Stimulated activated CD4-positive, alpha-beta T cell treated with anti-CD3 and anti-CD28 coated beads, Interleukin-2, amount 100 ng/mL, for 48 hours (primary cell): ENCODE data around the gene LRRFIP1.
"Not testable (repeated sequence)": the region's sequence is repeated elsewhere in the genome, so short reads cannot be mapped to it uniquely, and the experiment has no call there.

ENCODE experiments used
- DNase-seq, 2 donors: peaks; one replicate each; pipeline ENCODE4 v3.0.0-alpha.2; 2020

LRRFIP1 gene

DNA sequence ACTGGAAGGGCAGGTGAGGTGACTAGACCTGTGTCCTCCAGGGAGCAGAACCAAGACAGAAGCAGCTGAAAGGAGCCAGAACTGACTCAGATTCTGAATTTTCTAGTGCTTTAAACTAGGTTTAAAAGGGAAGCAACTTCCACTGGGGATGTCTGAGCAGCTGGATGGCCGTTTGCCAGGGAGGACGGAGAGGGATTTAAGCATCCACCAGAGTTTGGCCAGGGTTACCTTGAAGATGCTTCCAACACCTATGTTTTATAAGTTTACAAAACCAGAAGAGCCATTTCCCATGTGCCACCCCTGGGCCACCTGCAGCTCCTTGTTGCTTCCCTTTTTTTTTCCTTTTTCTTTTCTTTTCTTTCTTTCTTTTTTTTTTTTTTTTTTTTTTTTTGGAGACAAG is 122.6 kb downstream of the LRRFIP1 start:
- DNase-seq = no peak

DNA sequence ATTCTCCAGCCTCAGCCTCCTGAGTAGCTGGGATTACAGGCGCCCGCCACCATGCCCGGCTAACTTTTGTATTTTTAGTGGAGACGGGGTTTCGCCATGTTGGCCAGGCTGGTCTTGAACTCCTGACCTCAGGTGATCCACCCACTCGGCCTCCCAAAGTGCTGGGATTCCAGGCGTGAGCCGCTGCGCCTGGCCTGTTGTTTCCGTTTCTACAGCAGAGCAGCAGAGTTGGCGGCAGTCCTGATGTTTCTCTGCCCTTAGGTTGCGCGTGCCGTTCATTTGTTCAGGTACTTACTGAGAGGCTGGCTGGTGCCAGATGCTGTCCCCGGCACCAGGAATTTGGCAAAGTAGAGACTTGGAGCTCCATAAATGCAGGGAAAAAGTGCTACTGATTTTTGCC is 123.1 kb downstream of the LRRFIP1 start:
- not testable (repeated sequence) for DNase-seq

DNA sequence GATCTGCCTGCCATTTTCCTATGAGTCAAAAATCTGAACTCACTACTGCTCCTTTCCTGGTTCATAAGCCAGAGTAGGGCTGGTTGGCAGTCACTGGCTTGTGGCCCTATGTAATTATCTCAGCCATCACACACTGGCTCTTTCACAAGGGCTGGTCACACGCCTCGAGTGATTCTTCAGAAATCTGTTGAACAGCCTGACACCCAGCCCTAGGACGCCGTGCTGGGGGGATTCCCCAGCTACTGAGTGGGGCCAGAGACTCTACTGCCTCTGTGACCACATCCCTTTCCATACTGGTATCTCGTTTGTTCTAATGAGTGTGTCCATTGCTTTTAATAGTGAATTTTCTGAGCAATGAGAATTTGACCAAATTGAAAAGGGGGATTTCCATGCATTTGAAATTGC is 125.4 kb downstream of the LRRFIP1 start:
- no peak for DNase-seq

DNA sequence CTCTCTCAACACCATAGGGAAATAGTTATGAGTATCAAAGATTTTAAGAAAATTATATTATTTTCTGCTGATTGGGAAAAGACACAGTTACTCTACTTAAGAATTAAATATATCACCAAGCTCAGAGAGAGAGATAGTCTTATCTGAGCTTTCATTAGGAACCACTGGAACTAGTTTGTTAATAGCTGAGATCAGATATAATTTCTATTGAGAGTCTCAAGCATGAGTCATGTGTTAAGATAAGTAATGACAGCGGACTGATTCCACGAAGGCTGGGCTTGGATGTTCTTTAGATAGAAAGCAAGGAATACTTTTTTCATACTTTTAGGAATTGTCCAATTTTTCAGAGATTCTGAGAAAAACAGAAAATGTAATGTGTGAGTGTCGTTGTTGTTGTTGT is 126.8 kb downstream of the LRRFIP1 start:
- DNase-seq = no peak

DNA sequence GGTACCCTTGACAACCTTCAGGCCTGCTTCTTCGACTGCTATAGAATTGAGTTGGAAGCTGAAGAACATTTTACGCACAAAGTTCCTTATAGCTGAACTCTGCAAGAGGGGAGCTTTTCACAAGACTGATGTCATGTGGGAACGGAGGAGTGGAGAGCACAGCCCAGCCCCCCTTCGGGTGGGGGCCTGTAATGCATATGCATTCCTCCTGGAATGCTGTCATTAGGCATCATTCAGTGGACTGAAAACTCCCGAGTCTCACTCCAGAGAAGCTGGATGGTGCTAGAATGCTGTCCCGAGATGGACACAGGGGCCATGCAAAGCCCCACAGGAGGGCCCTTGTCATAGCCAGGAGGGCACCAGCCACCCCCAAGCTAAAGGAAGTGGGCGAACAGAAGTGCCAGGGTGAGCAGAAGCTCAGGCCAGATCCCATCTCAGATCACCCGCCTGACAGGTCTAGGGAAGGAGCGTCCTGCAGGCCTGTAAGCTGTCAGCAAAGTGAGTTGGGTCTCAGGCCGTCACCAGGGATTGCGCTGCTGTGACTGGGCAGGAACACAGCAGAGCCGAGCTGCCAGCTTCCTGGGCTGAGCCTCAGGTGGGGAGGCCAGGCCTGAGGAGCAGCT is 127.3 kb downstream of the LRRFIP1 start:
- no peak for DNase-seq

DNA sequence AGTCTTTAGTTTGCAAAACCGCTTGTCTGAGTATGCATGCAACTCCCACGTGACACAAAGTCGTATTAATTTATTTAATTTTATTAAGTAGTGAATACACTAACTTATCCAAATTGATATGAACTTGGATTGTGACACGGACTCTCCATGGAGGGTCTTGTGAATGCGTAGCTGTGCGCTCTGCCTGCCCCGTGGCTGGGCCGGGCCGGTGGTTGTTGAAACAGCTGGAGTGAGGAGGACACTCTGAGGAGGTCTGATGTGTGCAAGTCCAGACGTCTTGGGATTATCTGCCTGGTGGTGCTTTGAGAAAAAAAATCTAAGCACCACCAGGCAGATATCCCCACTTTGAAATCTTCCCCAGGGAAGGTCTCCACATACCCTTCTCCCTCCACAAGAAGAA is 130.2 kb downstream of the LRRFIP1 start:
- no peak for DNase-seq

DNA sequence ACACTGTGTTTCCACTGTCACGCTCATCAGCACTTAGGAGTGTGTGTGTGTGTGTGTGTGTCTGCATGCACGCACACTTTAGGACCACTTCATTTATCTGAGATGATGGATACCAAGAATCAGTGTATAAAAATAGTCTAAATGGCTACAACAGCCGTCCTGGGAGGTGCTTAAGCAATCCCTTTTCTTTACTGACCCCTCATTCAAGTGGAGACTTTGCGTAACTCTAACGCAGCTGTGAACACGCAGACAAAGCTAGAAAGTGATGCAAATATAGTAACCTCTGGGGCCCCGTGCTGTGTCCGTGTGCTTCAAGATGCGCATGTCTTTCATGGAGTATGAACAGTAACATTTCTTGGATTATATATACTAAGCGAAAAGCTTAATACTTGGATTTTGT is 130.8 kb downstream of the LRRFIP1 start:
- no peak for DNase-seq

DNA sequence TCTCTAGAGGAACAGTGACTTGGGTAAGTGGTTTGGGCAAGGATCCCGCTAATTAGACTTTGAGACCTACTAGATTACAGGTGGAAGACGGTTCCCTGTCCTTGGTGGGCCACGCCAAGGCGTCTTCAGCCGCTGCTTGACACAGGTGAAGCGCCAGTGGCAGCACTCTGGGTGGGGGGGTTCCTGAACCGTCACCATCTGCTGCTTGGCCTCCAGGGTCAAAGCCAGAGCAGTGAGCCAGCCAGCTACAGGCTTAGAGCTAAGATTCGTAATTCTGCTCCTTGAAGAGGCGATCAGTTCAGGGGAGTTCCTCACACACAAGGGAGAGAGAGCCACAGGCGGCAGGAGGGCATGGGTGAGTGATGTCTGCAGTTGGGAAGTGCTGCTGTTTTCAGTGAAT is 131.8 kb downstream of the LRRFIP1 start:
- DNase-seq = no peak

DNA sequence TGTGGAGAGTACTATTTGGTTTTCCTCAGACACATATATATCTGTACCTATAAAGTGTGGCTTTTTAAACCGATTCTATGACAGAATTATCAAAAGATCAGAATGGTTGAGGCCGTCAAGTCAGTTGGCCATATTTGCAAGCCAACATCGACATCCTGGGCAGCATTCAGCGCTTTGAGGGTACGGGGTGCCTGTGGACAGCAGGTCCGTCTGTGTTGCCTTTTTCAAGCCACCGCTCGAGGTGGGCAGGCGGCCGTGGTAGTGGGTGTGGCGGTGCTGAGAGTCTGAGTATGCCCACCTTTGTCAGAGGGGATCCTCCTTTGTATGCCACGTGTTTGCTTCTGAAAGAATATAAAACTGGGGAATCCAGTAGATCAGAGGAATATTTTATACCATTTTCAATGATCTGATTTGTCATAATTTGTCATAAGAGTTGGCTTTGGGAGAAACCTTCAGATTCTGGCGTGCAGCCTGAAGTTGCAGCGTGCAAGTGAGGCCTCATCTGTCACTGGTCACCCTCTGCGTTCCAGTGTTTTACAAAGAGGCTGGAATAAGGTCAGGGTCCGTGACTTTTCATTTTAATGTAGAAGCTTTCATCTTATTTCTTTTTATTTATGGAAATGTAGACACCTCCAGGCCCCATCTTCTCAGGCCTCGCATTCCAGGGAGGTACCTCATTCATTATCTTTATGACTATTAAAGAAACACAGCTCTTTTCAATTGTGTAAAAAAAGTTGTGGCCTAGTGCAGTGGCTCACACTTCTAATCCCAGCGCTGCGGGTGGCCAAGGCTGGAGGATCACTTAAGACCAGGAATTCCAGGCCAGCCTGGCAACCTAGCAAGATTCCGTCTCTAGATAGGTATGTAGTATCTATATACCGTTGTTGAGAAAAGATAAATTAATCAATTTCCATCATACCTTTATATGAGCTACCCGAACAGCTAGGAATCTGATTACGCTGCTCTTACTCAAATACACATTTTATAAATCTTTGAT is 133.4 kb downstream of the LRRFIP1 start:
- DNase-seq = no peak

DNA sequence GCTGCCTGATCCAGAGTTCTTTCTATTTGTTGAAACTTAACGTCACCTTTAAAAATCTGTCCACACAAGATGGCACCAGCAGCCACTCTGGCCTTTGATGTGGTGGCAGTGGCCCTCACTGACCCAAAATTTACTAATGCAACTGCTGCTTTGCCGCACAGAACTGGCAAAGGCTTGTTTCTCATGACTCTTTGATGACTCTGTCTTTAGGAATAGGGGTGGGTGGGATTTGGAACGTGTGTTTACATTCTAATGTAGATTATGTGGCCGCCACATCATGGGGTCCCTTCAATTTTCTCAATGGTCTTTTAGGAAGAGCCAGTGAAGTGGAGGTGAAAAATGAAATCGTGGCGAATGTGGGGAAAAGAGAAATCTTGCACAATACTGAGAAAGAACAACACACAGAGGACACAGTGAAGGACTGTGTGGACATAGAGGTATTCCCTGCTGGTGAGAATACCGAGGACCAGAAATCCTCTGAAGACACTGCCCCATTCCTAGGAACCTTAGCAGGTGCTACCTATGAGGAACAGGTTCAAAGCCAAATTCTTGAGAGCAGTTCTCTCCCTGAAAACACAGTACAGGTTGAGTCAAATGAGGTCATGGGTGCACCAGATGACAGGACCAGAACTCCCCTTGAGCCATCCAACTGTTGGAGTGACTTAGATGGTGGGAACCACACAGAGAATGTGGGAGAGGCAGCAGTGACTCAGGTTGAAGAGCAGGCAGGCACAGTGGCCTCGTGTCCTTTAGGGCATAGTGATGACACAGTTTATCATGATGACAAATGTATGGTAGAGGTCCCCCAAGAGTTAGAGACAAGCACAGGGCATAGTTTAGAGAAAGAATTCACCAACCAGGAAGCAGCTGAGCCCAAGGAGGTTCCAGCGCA is 135.2 kb downstream of the LRRFIP1 start:
- DNase-seq = not testable (repeated sequence)

DNA sequence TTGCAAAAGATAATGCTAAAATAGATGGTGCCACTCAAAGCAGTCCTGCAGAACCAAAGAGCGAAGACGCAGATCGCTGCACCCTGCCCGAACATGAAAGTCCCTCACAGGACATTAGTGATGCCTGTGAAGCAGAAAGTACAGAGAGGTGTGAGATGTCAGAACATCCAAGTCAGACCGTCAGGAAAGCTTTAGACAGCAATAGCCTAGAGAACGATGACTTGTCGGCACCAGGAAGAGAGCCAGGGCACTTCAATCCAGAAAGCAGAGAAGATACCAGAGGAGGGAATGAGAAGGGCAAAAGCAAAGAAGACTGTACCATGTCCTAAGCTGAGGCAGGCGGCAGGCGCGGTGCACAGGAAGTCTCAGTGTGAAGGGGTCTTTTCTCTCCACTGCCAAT is 136.4 kb downstream of the LRRFIP1 start:
- no peak for DNase-seq

DNA sequence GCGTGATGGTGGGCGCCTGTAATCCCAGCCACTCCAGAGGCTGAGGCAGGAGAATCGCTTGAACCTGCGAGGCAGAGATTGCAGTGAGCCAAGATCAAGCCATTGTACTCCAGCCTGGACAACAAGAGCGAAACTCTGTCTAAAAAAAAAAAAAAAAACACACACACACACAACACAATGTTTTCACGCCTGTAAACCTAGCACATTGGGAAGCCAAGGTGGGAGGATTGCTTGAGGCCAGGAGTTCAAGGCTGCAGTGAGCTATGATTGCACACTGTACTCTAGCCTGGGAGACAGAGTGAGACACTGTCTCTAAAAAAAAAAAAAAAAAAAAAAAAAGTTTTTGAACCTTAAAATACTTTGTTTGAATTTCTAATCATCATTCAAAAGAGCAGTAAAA is 137.7 kb downstream of the LRRFIP1 start:
- DNase-seq = not testable (repeated sequence)

DNA sequence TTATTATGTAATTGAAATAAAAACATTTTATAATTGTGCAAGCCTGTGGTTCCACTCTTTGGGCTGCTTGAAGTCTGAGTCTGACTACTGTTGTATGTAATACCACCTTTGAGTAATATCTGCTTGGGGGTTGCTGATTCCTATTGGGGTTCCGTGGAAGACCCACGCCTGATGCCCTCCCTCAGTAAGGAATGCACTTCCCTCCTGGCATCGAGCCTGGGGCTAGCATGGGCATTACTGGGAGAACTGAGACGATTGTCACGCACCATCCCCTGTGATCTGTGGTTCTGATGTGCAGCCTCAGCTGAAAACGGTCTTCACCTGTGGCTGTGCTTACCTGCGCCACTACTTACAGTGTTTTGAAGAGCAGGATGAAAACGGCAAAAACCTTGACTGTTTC is 138.5 kb downstream of the LRRFIP1 start:
- DNase-seq = no peak

DNA sequence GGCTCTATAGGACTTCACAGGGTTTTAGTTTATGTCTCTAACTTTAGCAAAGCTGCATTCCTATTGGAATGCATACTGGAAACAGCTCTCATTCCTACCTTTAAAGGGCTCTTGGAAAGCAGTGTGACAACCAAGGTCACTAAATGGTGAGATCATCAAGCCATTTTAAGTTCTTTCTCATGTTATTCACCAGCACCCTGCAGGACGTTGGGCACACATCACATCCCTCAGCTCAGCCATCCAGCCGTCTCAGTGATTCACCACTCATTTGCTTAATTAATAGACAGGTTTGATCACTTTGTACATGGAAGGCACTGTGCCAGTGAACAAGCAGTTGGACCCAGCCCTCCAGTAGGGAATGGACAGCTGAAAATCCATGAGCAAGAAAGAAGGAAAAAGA is 139.0 kb downstream of the LRRFIP1 start:
- DNase-seq = no peak

DNA sequence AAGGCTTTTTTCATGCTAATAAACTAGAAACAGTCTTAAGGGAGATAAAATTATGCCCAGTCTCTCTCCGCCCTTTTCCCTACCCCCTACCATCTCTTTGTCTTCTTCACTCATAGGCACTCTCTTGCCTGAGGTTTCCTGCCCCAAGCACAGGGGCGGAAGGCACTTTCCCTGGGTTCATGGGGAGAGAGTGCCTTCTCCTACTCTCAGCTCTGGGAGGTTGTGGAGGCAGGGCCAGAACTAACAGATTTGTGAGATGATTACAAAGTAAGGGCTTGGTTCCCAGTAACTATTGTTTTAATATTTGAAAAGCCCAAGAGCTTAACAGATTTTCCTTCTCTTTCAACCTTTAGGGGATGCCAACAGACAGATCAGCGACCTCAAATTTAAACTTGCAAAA is 145.1 kb downstream of the LRRFIP1 start:
- DNase-seq = no peak

DNA sequence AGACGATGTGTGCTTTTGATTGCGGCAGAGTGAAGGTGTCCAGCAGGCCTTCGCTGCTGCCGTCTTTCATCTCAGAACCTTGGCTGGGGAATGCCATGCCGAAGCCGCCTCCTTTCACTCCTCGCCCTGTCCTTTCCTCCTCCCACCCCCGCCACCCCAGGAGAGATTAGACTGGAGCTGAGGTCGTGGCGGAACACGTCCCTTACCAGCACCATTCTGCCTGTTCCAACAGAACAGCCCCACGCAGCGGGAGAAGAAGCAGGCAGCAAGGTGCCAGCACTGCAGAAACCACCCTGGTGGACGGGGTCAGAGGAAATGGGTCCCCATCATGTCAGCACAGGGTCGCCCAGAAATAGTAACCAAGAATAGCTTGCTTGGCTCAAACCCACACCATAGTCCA is 146.4 kb downstream of the LRRFIP1 start:
- no peak for DNase-seq

DNA sequence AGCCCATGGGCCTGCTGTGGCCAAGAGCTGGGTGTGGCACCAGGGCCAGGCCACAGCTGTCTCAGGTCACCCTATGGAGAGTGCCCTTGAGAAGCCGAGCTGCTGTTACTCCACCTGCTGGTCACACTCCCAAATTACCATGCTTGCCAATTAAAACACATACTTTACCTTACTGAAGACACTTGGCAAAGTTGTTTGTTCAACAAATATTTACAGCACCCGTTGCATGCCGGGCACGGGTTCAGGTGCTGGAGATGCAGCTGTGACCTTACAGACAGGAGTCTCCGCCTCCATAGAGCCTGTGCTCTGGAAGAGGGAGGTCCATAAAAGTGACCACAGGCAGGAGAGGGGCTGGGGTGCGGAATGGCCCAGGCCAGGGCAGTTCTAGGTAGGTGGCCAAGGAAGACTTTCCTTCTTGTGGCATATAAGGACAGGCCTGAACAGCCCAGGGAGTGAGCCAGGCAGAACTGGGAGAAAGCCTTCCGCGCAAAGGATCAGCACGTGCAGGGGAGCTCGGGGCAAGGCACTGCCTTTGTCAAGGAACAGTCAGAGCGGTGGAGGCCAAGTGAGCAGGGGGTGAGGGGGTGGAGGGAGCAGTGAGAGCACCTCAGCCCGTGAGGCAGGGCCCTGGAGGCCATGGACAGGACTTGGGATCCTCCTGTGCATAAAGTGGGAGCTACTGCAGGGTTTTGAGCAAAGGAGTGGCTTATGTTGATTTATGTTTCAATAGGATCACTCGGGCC is 147.6 kb downstream of the LRRFIP1 start:
- DNase-seq = peak; percentile 44 to 45

DNA sequence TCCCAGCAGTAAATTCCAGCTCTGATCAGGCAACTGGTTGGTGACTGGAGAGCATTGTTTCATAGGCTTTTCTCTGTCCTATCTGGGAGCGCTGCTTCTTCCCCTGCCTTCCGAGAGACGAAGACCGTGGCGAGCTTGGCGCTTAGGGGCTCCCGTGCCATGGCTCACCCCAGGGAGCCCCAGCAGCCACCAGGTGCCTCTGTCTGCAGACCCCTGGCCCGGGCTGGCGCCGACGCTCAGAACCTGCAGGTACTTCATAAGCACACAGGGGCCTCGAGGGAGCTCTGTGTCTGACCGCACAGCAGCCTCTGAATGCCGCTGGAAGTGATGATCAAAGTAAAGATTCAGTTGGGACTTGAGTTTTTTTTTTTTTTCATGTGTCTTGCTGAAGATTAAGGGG is 152.1 kb downstream of the LRRFIP1 start:
- no peak for DNase-seq

DNA sequence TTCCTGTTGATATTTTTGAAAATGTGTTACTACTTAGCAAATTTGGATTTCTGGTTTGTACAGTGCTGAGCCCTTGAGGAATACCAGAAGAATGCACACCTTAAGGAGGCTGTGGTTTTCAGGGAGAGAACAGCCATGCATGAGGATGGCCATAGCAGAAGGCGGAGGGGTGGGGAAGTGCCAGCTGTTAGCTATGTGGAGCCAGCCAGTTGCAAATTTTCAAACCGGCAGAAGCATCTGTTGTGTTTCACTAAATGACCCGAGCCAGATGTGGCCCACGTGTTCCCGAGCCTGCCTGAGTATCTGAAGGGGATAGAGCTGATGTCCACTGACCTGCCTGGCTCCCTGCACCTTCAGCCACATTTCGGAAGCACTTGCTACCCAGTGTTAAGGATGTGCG is 154.8 kb downstream of the LRRFIP1 start:
- no peak for DNase-seq

DNA sequence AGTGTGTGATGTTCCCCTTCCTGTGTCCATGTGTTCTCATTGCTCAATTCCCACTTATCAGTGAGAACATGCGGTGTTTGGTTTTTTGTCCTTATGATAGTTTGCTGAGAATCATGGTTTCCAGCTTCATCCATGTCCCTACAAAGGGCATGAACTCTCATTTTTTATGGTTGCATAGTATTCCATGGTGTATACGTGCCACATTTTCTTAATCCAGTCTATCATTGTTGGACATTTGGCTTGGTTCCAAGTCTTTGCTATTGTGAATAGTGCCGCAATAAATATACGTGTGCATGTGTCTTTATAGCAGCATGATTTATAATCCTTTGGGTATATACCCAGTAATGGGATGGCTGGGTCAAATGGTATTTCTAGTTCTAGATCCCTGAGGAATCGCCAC is 156.3 kb downstream of the LRRFIP1 start:
- not testable (repeated sequence) for DNase-seq

DNA sequence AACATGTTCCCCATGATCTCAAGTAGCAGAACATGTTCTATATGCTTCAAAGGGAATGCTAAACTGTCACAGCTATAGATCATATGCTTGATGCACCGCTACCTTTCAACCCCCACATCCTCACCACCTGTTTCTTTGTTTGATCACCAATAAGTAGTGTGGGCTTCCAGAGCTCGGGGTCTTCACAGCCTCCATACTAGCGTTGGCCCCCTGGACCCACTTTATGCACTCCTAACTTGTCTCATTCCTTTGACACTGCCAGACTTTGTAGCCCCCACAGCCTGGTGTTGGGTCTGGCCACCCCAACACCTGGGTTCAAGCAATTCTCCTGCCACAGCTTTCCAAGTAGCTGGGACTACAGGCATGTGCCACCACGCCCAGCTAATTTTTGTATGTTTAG is 159.5 kb downstream of the LRRFIP1 start:
- DNase-seq = no peak

DNA sequence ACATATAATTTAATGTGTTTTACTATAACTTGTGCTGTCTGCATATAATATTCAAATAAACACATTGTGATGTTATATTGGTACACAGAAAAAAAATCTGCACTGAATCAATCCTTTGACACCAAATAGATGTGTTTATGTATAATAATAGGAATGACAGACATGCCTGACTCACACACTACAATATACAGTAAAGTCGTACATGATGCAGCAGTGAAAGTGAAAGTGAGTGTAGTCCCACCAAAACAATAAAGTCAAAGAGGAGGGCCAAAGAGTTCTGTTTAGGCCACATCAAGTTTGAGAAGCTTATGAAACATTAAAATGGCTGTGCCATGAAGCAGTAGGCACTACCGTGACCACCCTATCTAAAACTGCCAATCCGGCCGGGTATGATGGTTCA is 163.0 kb downstream of the LRRFIP1 start:
- no peak for DNase-seq
